ENCODE measurements around the gene NAA80. TPM values are rescaled to one million over a fixed set of nuclear protein-coding genes. Genes with fewer than 3 reads are reported as not detected.

Gene NAA80
- total and polyA plus RNA-seq, 2 of the 13 experiments (the other 11 are each of a cell fraction or from before 2014, with no cell fraction given) = 3.4 to 8.7 TPM

GRCh38 chr3:50272911-50273688 is 26.1 kb downstream of the NAA80 start (continued):
- TF ChIP-seq ZNF83 (CRISPR knock-in tag; IDR thresholded peaks at IDR 0.05; ENCODE audit: borderline replicate concordance) = no peak
- no peak for TF ChIP-seq RARA (CRISPR knock-in tag; IDR thresholded peaks at IDR 0.05)
- no peak for TF ChIP-seq ZFP82 (CRISPR knock-in tag; IDR thresholded peaks at IDR 0.05; ENCODE audit: borderline replicate concordance)
- TF ChIP-seq ZFP37 (CRISPR knock-in tag; IDR thresholded peaks at IDR 0.05; ENCODE audit: borderline replicate concordance) = no peak
- TF ChIP-seq AHR (CRISPR knock-in tag; IDR thresholded peaks at IDR 0.05) = no peak
- TF ChIP-seq ZNF629 (CRISPR knock-in tag; conservative IDR thresholded peaks at IDR 0.05) = no peak
- no peak for TF ChIP-seq MEIS2 (CRISPR knock-in tag; IDR thresholded peaks at IDR 0.05)
- no peak for TF ChIP-seq ZNF879 (CRISPR knock-in tag; IDR thresholded peaks at IDR 0.05)
- no peak for TF ChIP-seq ELF4 (CRISPR knock-in tag; IDR thresholded peaks at IDR 0.05; ENCODE audit: borderline replicate concordance)
- TF ChIP-seq NONO (IDR thresholded peaks at IDR 0.05) = no peak
- peak; percentile 86 for TF ChIP-seq NONO (CRISPR knock-in tag; conservative IDR thresholded peaks at IDR 0.05)
- TF ChIP-seq POGZ (CRISPR knock-in tag; IDR thresholded peaks at IDR 0.05) = peak; percentile 81
- peak; percentile 28; the same call in 1 of the 2 replicates for TF ChIP-seq ZNF776 (CRISPR knock-in tag; IDR thresholded peaks at IDR 0.05)
- no peak for TF ChIP-seq ZNF816 (CRISPR knock-in tag; IDR thresholded peaks at IDR 0.05; ENCODE audit: borderline replicate concordance)
- 0 out of 2 replicates have a peak, but pooled peaks have one; percentile 45 for TF ChIP-seq ZNF414 (CRISPR knock-in tag; IDR thresholded peaks at IDR 0.05)
- TF ChIP-seq ZNF543 (CRISPR knock-in tag; IDR thresholded peaks at IDR 0.05) = no peak
- TF ChIP-seq LBX2 (CRISPR knock-in tag; IDR thresholded peaks at IDR 0.05; ENCODE audit: borderline replicate concordance) = no peak
- no peak for TF ChIP-seq SYNCRIP (IDR thresholded peaks at IDR 0.05; ENCODE audit: insufficient read depth, low read depth, low read length)
- TF ChIP-seq ZBTB3 (CRISPR knock-in tag; IDR thresholded peaks at IDR 0.05; ENCODE audit: borderline replicate concordance, low read depth) = no peak
- TF ChIP-seq ZNF510 (CRISPR knock-in tag; IDR thresholded peaks at IDR 0.05; ENCODE audit: low read depth) = no peak
- TF ChIP-seq, protein P1, sequence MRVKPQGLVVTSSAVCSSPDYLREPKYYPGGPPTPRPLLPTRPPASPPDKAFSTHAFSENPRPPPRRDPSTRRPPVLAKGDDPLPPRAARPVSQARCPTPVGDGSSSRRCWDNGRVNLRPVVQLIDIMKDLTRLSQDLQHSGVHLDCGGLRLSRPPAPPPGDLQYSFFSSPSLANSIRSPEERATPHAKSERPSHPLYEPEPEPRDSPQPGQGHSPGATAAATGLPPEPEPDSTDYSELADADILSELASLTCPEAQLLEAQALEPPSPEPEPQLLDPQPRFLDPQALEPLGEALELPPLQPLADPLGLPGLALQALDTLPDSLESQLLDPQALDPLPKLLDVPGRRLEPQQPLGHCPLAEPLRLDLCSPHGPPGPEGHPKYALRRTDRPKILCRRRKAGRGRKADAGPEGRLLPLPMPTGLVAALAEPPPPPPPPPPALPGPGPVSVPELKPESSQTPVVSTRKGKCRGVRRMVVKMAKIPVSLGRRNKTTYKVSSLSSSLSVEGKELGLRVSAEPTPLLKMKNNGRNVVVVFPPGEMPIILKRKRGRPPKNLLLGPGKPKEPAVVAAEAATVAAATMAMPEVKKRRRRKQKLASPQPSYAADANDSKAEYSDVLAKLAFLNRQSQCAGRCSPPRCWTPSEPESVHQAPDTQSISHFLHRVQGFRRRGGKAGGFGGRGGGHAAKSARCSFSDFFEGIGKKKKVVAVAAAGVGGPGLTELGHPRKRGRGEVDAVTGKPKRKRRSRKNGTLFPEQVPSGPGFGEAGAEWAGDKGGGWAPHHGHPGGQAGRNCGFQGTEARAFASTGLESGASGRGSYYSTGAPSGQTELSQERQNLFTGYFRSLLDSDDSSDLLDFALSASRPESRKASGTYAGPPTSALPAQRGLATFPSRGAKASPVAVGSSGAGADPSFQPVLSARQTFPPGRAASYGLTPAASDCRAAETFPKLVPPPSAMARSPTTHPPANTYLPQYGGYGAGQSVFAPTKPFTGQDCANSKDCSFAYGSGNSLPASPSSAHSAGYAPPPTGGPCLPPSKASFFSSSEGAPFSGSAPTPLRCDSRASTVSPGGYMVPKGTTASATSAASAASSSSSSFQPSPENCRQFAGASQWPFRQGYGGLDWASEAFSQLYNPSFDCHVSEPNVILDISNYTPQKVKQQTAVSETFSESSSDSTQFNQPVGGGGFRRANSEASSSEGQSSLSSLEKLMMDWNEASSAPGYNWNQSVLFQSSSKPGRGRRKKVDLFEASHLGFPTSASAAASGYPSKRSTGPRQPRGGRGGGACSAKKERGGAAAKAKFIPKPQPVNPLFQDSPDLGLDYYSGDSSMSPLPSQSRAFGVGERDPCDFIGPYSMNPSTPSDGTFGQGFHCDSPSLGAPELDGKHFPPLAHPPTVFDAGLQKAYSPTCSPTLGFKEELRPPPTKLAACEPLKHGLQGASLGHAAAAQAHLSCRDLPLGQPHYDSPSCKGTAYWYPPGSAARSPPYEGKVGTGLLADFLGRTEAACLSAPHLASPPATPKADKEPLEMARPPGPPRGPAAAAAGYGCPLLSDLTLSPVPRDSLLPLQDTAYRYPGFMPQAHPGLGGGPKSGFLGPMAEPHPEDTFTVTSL (CRISPR knock-in tag; IDR thresholded peaks at IDR 0.05; ENCODE audit: borderline replicate concordance) = no peak
- peak; percentile 78 for TF ChIP-seq RXRA (CRISPR knock-in tag; IDR thresholded peaks at IDR 0.05)
- TF ChIP-seq ZBTB42 (CRISPR knock-in tag; IDR thresholded peaks at IDR 0.05) = no peak
- no peak; the same call in 1 of the 2 replicates for TF ChIP-seq ZNF749 (CRISPR knock-in tag; IDR thresholded peaks at IDR 0.05; ENCODE audit: borderline replicate concordance)
- TF ChIP-seq MIXL1 (CRISPR knock-in tag; IDR thresholded peaks at IDR 0.05) = no peak
